GM19099 (cell line): ENCODE data around the gene CA12.

ENCODE experiments used
- POLR2A ChIP-seq: IDR thresholded peaks from 3 replicates; pipeline ENCODE4 v1.6.1; 2011; ENCODE audit warnings: low read depth; ENCODE audit not compliant: insufficient read length; ENCODE audit errors: extremely low read depth

The CA12 gene

DNA sequence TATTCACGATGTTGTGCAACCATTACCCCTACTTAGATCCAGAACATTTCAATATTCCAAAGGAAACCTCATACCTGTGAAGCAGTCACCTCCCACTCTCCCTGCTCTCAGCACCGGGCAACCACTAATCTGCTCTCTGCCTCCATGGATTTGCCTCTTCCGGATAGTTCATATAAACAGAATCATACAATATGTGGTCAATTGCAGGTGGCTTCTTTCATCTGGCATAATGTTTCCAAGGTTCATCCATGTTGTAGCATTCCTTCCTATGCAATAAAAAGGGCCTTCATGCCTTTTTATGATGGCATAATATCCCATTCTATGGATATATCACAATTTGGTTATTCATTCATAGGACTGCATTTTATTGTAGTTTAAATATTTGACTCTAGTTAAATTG, 23.9 kb downstream of the CA12 start:
- no peak for TF ChIP-seq POLR2A

DNA sequence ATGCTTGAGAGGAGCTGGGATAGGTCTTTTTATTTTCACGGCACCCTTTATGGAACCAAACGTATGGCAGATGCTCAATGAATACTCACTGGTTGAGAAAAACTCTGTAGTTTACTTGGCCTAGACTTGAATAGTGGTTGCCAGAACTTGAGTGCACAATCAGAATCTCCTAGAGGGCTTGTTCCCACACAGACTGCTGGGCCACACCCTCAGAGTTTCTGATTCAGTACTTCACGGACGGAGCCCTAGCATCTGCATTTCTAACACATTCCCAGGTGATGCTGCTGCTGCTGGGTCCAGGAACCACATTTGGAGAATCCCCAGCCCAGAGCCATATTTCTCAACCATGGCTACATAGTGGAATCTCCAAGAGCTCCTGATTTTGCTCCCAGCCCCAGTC, 24.6 kb downstream of the CA12 start:
- TF ChIP-seq POLR2A = no peak

GRCh38 chr15:63354821-63355650, 26.6 kb downstream of the CA12 start:
- TF ChIP-seq POLR2A = no peak

GRCh38 chr15:63353887-63354286, 27.8 kb downstream of the CA12 start:
- TF ChIP-seq POLR2A = no peak

DNA sequence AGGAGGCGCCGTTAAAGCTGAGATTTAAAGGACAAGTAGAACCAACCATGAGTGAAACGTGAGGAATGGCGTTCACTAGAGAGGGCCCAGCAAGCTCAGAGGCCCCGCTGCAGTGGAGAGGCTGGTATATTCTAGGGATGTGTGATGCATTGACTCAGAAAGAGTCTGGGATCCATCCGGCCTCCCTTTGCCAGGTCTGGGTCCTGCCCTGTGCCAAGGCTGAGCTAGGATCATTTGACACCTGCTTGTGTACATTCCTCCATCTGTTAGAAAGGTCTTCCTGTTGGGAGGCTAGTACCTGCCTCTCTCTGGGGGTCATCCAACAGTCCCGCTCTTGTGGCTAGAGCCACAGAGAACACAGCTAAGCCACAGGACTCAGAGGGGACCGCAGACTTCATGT, 28.4 kb downstream of the CA12 start:
- TF ChIP-seq POLR2A = no peak

GRCh38 chr15:63352808-63353207, 28.8 kb downstream of the CA12 start:
- TF ChIP-seq POLR2A = no peak

DNA sequence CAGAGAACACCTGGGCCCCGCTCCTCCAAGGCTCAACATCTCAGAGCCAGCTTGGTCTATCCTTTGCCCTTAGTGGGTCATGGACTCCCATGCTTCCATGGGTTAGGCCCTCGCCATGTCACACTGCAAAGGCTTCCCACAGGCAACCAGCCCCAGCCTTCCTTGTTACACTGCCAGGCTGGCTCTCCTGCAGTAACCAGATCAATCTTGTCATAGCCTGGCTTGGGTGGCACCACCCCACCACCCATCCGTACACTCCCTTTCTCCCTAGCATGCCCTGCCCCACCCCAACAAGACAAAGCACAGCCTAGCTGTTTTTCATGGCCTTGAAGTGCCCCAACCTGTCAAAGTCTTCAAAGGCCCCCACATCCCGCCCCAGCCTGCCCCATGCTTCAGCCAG, 30.5 kb downstream of the CA12 start:
- TF ChIP-seq POLR2A = no peak

DNA sequence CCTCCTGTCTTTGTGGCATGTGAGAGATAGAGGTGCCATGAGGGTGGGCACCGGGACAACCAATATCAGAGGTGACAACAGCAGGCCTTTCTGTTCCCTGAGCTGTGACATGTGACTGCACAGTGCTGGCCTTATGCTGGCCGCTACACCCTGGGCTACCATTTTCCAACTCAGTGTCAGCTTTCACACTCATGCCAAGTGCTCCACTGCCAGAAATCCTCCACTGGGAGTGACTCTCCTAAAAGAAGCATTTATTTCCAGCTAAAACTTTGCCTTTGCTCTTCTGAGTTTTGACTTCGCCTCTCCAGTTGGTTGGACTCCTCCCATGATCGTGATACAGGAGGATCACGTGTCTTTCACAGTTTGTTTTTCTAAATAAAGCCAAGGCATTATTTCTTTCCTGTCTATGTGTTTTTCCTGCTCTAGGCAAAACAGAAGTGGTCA, 31.4 kb downstream of the CA12 start:
- no peak for TF ChIP-seq POLR2A

DNA sequence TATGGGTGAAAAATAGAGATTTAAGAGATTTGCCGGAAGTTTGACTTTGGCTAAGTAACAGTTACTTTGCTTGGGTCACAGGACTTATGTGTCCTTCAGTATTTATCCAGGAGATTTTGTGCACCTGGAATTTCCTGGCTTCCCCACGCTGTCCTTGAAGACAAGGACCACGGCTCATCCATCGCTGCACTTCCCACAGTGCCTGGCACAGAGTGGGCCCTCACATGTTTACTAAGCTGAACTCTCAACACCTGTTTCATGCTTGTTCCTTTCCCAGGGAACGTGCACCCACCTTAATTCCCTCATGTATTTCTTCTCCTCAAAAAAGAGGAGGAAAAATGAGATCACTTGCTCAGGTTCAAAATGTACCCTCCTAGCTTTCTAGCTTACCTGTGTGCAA, 32.0 kb downstream of the CA12 start:
- TF ChIP-seq POLR2A = no peak

DNA sequence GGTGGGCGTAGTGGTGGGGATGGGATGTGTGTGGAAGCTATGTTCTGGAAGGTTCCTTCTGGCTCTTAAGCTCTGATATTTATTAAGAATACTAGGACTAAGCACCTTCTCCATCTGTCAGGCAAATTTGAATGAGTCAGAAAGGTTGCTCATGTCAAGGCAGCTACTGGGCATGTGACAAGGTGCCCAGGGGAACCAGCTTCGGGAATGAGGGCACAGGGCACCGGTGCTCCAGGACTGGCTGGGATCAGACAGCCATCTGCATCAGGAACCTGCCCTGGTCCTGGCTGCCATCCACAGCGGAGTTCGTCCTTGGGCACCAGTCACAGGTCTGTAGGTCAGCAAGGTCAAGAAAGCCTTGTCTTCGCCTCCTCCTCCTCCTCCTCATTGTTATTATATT, 32.5 kb downstream of the CA12 start:
- no peak for TF ChIP-seq POLR2A

- no peak for TF ChIP-seq POLR2A
Observed at GRCh38 chr15:63348392-63348791, 33.3 kb downstream of the CA12 start.

- TF ChIP-seq POLR2A = no peak
Observed at GRCh38 chr15:63347074-63347857, 34.4 kb downstream of the CA12 start.

DNA sequence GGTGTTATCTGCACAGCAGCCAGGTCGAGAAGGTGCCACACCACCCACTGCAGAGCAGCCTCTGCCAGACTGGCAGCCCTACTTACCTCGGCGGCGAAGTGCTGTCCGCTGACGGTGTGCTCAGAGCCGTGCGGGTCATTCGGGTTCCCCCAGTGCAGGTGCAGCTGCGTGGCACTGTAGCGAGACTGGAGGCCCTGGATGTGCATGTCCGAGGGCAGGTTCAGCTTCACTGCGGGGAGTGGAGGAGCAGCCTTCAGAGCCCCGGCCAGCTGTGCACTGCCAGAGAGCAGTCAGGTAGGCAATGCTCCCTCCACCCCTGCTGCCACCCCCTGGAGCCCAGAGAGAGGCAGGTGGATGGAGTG, 36.3 kb downstream of the CA12 start:
- no peak for TF ChIP-seq POLR2A

DNA sequence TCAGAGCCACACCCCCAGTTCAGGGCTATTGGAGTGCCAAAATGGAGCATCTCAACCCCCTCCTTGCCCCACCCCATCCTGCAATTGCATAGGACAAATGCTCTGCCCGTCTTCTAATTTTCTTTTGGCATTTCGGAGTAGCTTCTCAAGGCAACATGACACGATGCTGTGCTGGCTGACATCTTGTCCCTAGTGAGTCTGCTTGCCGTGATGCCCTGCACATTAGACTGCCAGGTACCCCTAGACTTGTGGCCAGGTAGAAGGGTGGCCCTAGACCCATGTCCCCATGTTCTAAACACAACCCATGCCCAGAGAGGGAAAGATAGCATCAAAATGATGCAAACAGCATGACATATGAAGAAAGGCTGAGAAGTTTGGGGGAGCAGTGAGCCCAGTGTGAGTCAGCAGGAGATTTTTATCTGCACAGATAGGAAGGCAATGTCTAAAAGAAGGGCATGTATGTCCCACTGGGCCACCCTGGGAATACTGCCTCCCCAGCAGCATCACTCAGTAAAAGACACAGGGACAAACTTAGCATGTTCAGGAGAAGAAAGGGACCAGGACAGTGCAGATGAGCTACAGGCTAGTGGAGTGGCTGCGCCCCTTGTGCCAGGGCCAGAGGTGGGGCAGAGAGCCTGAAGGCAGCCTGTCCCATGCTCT, 36.8 kb downstream of the CA12 start:
- no peak for TF ChIP-seq POLR2A

DNA sequence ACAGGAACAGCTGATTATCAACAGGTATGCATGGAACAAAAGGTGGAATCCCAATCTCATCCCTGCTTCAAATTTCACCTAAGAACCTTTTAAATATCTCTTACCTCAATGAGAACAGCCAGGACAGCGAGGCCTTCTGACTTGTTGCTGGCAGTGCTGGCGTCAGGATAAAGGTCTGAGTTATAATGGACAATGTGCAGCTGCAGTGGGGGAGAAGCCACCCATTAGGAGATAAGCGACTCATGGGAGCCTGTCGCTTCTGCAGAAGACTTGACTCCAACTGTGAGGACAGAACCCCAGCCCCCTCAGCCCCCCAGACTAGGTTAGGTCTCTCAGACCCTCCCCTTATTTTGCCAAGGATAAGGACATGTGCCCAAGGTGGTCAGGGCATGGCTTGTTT, 39.7 kb downstream of the CA12 start:
- no peak for TF ChIP-seq POLR2A

DNA sequence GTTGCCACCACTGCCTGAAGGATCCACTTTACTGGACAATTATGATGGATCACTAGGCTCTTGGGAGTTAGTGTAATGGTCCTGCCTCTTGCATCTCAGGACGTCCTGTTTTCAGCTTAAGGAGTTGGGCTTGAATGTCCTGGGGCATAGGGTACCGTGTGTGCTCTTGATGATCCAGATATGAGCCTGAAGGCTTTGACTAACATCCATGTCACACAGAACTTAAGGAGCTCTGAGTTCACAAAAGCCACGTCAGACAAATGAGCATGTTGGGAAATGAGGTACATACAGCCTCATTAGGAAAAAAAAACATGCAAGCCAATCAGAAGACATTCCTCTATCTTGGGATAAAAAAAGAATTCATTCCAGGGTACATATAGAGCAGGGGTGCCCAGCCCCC, 40.8 kb downstream of the CA12 start:
- TF ChIP-seq POLR2A = no peak
